Choroid plexus epithelial cell (primary cell): ENCODE data around the gene HMCN1.

Experiments
- DNase-seq: peaks from one replicate; pipeline ENCODE4 v3.0.0-alpha.2; 2010; ENCODE audit warnings: low read depth
- H3K4me3 ChIP-seq: 2 replicates; pipeline ENCODE4 v1.5.1; 2011; ENCODE audit warnings: low read depth, mild to moderate bottlenecking, control low read depth, low read length, moderate library complexity
- CTCF ChIP-seq: conservative IDR thresholded peaks from 2 replicates; pipeline ENCODE4 v1.5.1; 2011; ENCODE audit warnings: low read depth, mild to moderate bottlenecking, control low read depth, inconsistent platforms, low read length, moderate library complexity

The HMCN1 gene

GRCh38 chr1:185856482-185856881, 122.3 kb downstream of the HMCN1 start:
- no peak for TF ChIP-seq CTCF
- no peak for DNase-seq
- no peak overlapping the region for H3K4me3 ChIP-seq

- no peak for DNase-seq
- H3K4me3 ChIP-seq = no peak overlapping the region
- TF ChIP-seq CTCF = no peak
These were observed 123.3 kb downstream of the HMCN1 start for GRCh38 chr1:185857442-185857841.

GRCh38 chr1:185860311-185860710, 126.1 kb downstream of the HMCN1 start:
- H3K4me3 ChIP-seq = no peak overlapping the region
- no peak for TF ChIP-seq CTCF
- peak; percentile 57 for DNase-seq

- TF ChIP-seq CTCF = no peak
- no peak for DNase-seq
- no peak overlapping the region for H3K4me3 ChIP-seq
These were observed 126.7 kb downstream of the HMCN1 start for GRCh38 chr1:185860859-185861258.

GRCh38 chr1:185861630-185862029, 127.4 kb downstream of the HMCN1 start:
- no peak for TF ChIP-seq CTCF
- DNase-seq = no peak
- H3K4me3 ChIP-seq = no peak overlapping the region

GRCh38 chr1:185862235-185862634, 128.0 kb downstream of the HMCN1 start:
- no peak for TF ChIP-seq CTCF
- DNase-seq = peak; percentile 43
- no peak overlapping the region for H3K4me3 ChIP-seq

GRCh38 chr1:185864331-185864730, 130.1 kb downstream of the HMCN1 start:
- no peak for TF ChIP-seq CTCF

More at GRCh38 chr1:185864331-185864730, 130.1 kb downstream of the HMCN1 start:
- DNase-seq = no peak
- H3K4me3 ChIP-seq = no peak overlapping the region
